H1 (cell line): ENCODE results near the gene DUOXA2. TPM values are rescaled to one million over a fixed set of nuclear protein-coding genes. Genes with fewer than 3 reads are reported as not detected.

Source experiments
- CBX5 ChIP-seq: fragments of 300-800, 300-1000 bp; sonication (generic); IDR thresholded peaks from 2 replicates; pipeline ENCODE4 v1.7.1; 2016; ENCODE audit warnings: antibody characterized with exemption, low read length, low read depth
- EZH2 ChIP-seq: fragments of 200-600 bp; sonication (generic); IDR thresholded peaks from 2 replicates; pipeline ENCODE4 v1.7.1; 2012; ENCODE audit warnings: low read depth, mild to moderate bottlenecking, moderate library complexity, low read length, inconsistent platforms; ENCODE audit not compliant: severe bottlenecking
- JUND ChIP-seq: IDR thresholded peaks from 2 replicates; pipeline ENCODE4 v1.6.1; 2011; ENCODE audit warnings: mild to moderate bottlenecking, improper control_type of control experiment, low read length
- PHF8 ChIP-seq: fragments of 200-600 bp; sonication (generic); conservative IDR thresholded peaks from 2 replicates; pipeline ENCODE4 v1.7.1; 2012; ENCODE audit warnings: low read depth, mild to moderate bottlenecking, inconsistent platforms, low read length, moderate library complexity
- TAF1 ChIP-seq: IDR thresholded peaks from 2 replicates; pipeline ENCODE4 v1.6.1; 2011; ENCODE audit warnings: mild to moderate bottlenecking, low read depth, low read length
- polyA plus RNA-seq, 7 experiments: library from polyadenylated mRNA; depleted of rRNA in 3 of 7; stranded (reverse) in 5 of 7; unstranded in 2 of 7; fragments of >200 nt in 5 of 7; fragments of 200-250 nt in 2 of 7; gene quantifications; 1 replicate in 5 of 7; 2 replicates in 1 of 7; 4 replicates in 1 of 7; pipeline versions ENCODE4 v1.2.1 to v1.2.3, GENCODE V29; 2011 to 2013; ENCODE audit warnings: missing spikeins in 2 of 7, mixed read lengths in 2 of 7
- total RNA-seq: library from RNA; stranded (reverse); fragmentation: NEBNext Ultra II Directional; extraction: Animal tissue kit (Norgen Biotek cat#: 25700); gene quantifications from 2 replicates; pipeline ENCODE4 v1.2.1, GENCODE V29; 2021
- TF ChIP-seq, protein P1 (sequence below): IDR thresholded peaks from 2 replicates; pipeline ENCODE4 v1.6.1; 2011; ENCODE audit warnings: low read depth, mild to moderate bottlenecking, low read length; ENCODE audit not compliant: insufficient read depth

DUOXA2 gene
- total and polyA plus RNA-seq, 2 of the 8 experiments (the other 6 are each of a cell fraction or from before 2014, with no cell fraction given): 0.05 TPM; not detected in 1

GRCh38 chr15:45143056-45143455, 28.9 kb downstream of the DUOXA2 start (continued):
- no peak for TF ChIP-seq PHF8
- TF ChIP-seq EZH2: no peak
- TF ChIP-seq CBX5: no peak
- TF ChIP-seq, protein P1, sequence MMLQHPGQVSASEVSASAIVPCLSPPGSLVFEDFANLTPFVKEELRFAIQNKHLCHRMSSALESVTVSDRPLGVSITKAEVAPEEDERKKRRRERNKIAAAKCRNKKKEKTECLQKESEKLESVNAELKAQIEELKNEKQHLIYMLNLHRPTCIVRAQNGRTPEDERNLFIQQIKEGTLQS: no peak
- no peak for TF ChIP-seq TAF1
- TF ChIP-seq JUND: no peak
